ENCODE data around the gene ZNF385B. TPM values are rescaled to one million over a fixed set of nuclear protein-coding genes. Genes with fewer than 3 reads are reported as not detected.

Gene ZNF385B
- total RNA-seq, 1 donor, result 1.1 TPM

- no peak overlapping the region for H3K4me2 ChIP-seq (ENCODE audit: insufficient read depth, low read length)
- no peak overlapping the region for H3K4me3 ChIP-seq (ENCODE audit: insufficient read depth, low read length)
- H3K79me2 ChIP-seq (ENCODE audit: insufficient read depth, low read length), result no peaks in the 10 kb centered on the region
- H3K36me3 ChIP-seq (ENCODE audit: insufficient read depth, low read length), result no peaks in the 10 kb centered on the region
- no peak for DNase-seq (ENCODE audit: insufficient read length, low spot score, missing footprints)
- H4K20me1 ChIP-seq (ENCODE audit: insufficient read depth, low read length), result no peaks in the 10 kb centered on the region
- no peak overlapping the region for H3K27ac ChIP-seq (ENCODE audit: low read depth, low read length)
- H3K4me1 ChIP-seq (ENCODE audit: insufficient read depth, low read length), result no peaks in the 10 kb centered on the region
- H3K9me3 ChIP-seq (ENCODE audit: low read depth, low read length), result no peaks in the 10 kb centered on the region
- no peak for TF ChIP-seq CTCF (IDR thresholded peaks at IDR 0.05; ENCODE audit: extremely low read depth, low read depth, low read length)
- no peak overlapping the region for H2AFZ ChIP-seq (ENCODE audit: low read length)
- no peaks in the 10 kb centered on the region for H3K27me3 ChIP-seq (ENCODE audit: insufficient read depth, low read length)
Observed at GRCh38 chr2:179393481-179393880, 467.9 kb downstream of the ZNF385B start.

Small RNAs within 50 kb of the gene (small RNA-seq; reads per million reads assigned to genes)
- gene MIR1258, result not detected

Other genes with a start within 250 kb of the ZNF385B start
- gene CWC22, start 145.7 kb upstream of the ZNF385B start, total RNA-seq, result 15.2 and 17.1 TPM in 2 replicates

All from osteoblast (primary cell).